GM08714 (cell line): ENCODE results near the gene FAM234A.

Experiments used
- H3K4me3 ChIP-seq: fragments of 200-500 bp; sonication (Bioruptor generic); 2 replicates; pipeline ENCODE4 v1.5.1; 2014; ENCODE audit warnings: mild to moderate bottlenecking, low read length, inconsistent platforms
- ZNF274 ChIP-seq: IDR thresholded peaks from 2 replicates; pipeline ENCODE4 v1.6.1; 2012; ENCODE audit warnings: mild to moderate bottlenecking, low read depth, low read length

Gene FAM234A

DNA sequence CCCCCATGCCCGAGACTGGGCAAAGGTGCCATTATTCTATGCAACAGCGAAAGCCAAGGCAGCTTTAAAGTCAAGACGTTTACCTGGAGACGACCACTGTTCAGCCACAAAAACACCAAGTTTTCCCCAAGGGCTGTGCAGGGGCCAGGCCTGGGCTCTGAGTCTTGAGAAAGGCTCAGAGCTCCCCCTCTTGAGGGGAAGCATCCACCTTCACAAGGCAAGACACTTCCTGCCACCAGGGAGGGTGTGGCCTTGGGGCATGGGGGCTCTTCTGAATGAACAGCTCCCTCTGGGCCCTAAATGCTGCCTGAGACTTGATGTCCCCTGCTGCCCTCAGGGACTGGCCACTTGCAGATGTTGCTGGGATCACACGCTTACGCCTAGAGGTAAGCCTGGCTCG is 74.9 kb downstream of the FAM234A start:
- no peak for TF ChIP-seq ZNF274
- no peak overlapping the region for H3K4me3 ChIP-seq

GRCh38 chr16:311725-312124 is 77.1 kb downstream of the FAM234A start:
- H3K4me3 ChIP-seq, result no peak overlapping the region
- no peak for TF ChIP-seq ZNF274

DNA sequence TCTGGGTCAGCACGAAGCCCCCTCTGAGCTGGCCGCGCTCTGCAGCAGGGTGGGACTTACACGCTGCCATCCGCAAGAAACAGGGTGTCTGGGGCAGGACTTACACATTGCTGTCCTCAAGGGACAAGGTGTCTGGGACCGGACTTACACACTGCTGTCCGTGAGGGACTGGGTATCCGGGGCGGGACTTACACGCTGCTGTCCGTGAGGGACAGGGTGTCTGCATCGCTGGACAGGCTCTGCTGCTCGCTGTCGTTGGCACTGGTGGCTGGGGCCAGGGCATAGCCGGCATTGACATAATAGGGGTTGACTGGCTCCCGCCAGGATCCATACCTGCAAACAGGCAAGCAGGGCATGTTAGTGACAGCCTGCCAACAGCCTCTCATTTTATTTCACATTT is 79.7 kb downstream of the FAM234A start:
- no peak overlapping the region for H3K4me3 ChIP-seq
- TF ChIP-seq ZNF274, result no peak

- TF ChIP-seq ZNF274, result no peak
- no peak overlapping the region for H3K4me3 ChIP-seq
Measured at GRCh38 chr16:314795-315299, 80.2 kb downstream of the FAM234A start.
